Kidney (tissue), 14 donors: ENCODE measurements around the gene CCDC92B. TPM values are rescaled to one million over a fixed set of nuclear protein-coding genes. Genes with fewer than 3 reads are reported as not detected.
A peak's percentile ranks its signal among the peaks of the same experiment; 100 is the strongest.

Experiments used
- DNase-seq, 5 donors: peaks; one replicate each; pipeline ENCODE4 v3.0.0-alpha.2; 2013 to 2020
- FAIRE-seq: peaks from 2 replicates; lab custom pipeline; 2012; peaks lifted over from hg19 to GRCh38; lab: Jason Lieb, UNC
- H3K27ac ChIP-seq, 2 donors: one replicate each; pipeline ENCODE4 v1.7.0; 2013; ENCODE audit warnings: low read depth in 2 of 2, low read length in 2 of 2, inconsistent platforms in 1 of 2
- H3K27me3 ChIP-seq: one replicate; pipeline ENCODE4 v1.7.1; 2013; ENCODE audit warnings: low read length, inconsistent platforms; ENCODE audit not compliant: control insufficient read depth, insufficient read depth
- H3K36me3 ChIP-seq, 3 donors: one replicate each; pipeline versions ENCODE4 v1.7.0 to v1.7.1; 2013; ENCODE audit warnings: low read length in 3 of 3, control low read depth in 1 of 3, inconsistent platforms in 1 of 3; ENCODE audit not compliant: insufficient read depth in 3 of 3, control insufficient read depth in 2 of 3
- H3K4me1 ChIP-seq, 3 donors: one replicate each; pipeline versions ENCODE4 v1.7.0 to v1.7.1; 2013; ENCODE audit warnings: low read length in 3 of 3, inconsistent platforms in 1 of 3, low read depth in 1 of 3; ENCODE audit not compliant: control insufficient read depth in 2 of 3, insufficient read depth in 2 of 3
- H3K4me3 ChIP-seq, 3 donors: one replicate each; pipeline versions ENCODE4 v1.7.0 to v1.8.1; 2013; ENCODE audit warnings: low read length in 3 of 3, control low read depth in 1 of 3, inconsistent platforms in 1 of 3
- H3K9ac ChIP-seq, 3 donors: one replicate each; pipeline versions ENCODE4 v1.7.0 to v1.7.1; 2013; ENCODE audit warnings: low read length in 3 of 3, control low read depth in 1 of 3, inconsistent platforms in 1 of 3
- H3K9me3 ChIP-seq, 3 donors: one replicate each; pipeline versions ENCODE4 v1.7.0 to v1.7.1; 2013; ENCODE audit warnings: low read length in 3 of 3, control low read depth in 1 of 3, inconsistent platforms in 1 of 3; ENCODE audit not compliant: control insufficient read depth in 2 of 3, insufficient read depth in 1 of 3
- intact Hi-C: fragments of 100-400 bp; cut with DNase I; formaldehyde crosslinking; loops from one replicate; pipeline ENCODE4 v1.11.1; 2022
- polyA plus RNA-seq: library from polyadenylated mRNA; stranded (reverse); fragments of 350-450 nt; fragmentation: Illumina TruSeq; extraction: RNeasy Lipid Tissue Mini Kit (QIAGEN cat#74804); gene quantifications from one replicate; pipeline ENCODE4 v1.2.3, GENCODE V29; 2014; ENCODE audit warnings: low read depth, low replicate concordance; ENCODE audit not compliant: insufficient read depth
- total RNA-seq: library from RNA; stranded (reverse); fragmentation: NEBNext Ultra II Directional; extraction: Animal tissue kit (Norgen Biotek cat#: 25700); gene quantifications from one replicate; pipeline ENCODE4 v1.2.1, GENCODE V29; 2021
- TF ChIP-seq, protein P1 (sequence below): IDR thresholded peaks from 3 replicates; pipeline ENCODE4 v1.5.1; 2012; ENCODE audit warnings: mild to moderate bottlenecking, moderate library complexity, borderline replicate concordance; ENCODE audit not compliant: insufficient read depth; ENCODE audit errors: extremely low read depth
- donor health status: control.
- donor health status: control.
- donor health status: control.
- donor health status: control.
- donor health status: control.
- donor health status: DM: yes; HTN: yes; CAD: no.
- donor health status: Normal renal cell carcinoma (clear cell type).

Gene CCDC92B
- total and polyA plus RNA-seq, 2 donors from 2014 or later, result 0.11 to 1.0 TPM

DNA sequence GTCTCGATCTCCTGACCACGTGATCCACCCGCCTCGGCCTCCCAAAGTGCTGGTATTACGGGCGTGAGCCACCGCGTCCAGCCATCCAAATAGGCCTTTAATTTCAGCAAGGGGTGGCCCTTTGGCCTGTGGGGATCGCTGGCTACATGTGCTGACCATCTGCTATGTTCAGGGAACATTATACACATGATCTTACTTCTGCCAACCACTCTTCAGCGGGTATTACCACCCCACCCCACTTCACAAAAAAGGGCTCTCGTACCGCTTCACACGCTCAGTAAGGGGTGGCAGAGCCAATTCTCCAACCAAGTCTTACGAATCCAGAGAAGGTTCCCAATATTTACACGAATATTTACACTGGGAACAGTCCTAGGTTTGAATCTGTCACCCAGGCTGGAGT, 11.8 kb downstream of the CCDC92B start:
- H3K9ac ChIP-seq, result no peak overlapping the region
- no peak overlapping the region for H3K27ac ChIP-seq
- intact Hi-C loops, result no loop called here
- no peaks in the 10 kb centered on the region for H3K36me3 ChIP-seq
- no peaks in the 10 kb centered on the region for H3K9me3 ChIP-seq
- H3K4me1 ChIP-seq, result no peaks in the 10 kb centered on the region
- DNase-seq (no peak), FAIRE-seq (no peak)
- no peaks in the 10 kb centered on the region for H3K27me3 ChIP-seq
- H3K4me3 ChIP-seq, result no peak overlapping the region
- TF ChIP-seq, protein P1, sequence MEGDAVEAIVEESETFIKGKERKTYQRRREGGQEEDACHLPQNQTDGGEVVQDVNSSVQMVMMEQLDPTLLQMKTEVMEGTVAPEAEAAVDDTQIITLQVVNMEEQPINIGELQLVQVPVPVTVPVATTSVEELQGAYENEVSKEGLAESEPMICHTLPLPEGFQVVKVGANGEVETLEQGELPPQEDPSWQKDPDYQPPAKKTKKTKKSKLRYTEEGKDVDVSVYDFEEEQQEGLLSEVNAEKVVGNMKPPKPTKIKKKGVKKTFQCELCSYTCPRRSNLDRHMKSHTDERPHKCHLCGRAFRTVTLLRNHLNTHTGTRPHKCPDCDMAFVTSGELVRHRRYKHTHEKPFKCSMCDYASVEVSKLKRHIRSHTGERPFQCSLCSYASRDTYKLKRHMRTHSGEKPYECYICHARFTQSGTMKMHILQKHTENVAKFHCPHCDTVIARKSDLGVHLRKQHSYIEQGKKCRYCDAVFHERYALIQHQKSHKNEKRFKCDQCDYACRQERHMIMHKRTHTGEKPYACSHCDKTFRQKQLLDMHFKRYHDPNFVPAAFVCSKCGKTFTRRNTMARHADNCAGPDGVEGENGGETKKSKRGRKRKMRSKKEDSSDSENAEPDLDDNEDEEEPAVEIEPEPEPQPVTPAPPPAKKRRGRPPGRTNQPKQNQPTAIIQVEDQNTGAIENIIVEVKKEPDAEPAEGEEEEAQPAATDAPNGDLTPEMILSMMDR, result no peak

DNA sequence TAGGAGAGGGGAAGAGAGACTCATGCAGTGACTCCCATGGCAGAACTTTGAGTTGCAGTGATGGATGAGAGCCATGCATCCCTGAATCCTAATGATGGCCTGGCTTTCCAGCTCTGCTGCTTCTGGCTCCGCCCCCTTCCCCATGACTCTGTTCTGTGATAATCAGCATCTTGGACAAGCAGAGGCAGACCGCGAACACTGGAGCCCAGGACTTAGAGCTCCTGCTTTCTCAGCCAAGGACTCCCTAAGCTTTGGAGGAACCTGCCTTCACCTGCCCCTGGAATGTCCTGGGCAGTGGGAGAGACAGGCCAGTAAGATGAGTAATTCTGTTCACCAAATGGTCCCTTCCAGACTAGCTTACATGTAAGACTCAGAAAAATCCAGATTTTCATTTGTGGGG, 12.5 kb downstream of the CCDC92B start:
- H3K9ac ChIP-seq, result no peak overlapping the region
- no peak overlapping the region for H3K27ac ChIP-seq
- intact Hi-C loops, result no loop called here
- TF ChIP-seq, protein P1, result no peak
- no peak overlapping the region for H3K4me3 ChIP-seq
- DNase-seq (no peak), FAIRE-seq (no peak)
- H3K36me3 ChIP-seq, result no peaks in the 10 kb centered on the region
- H3K27me3 ChIP-seq, result no peaks in the 10 kb centered on the region
- no peaks in the 10 kb centered on the region for H3K9me3 ChIP-seq
- no peaks in the 10 kb centered on the region for H3K4me1 ChIP-seq

GRCh38 chr17:2735896-2736295, 13.6 kb downstream of the CCDC92B start:
- Histone ChIP-seq H3K27me3 (no peaks in the 10 kb centered on the region), H3K4me3 (no peak overlapping the region), H3K27ac (no peak overlapping the region), H3K9ac (no peak overlapping the region), H3K9me3 (no peaks in the 10 kb centered on the region), H3K4me1 (no peaks in the 10 kb centered on the region), H3K36me3 (no peaks in the 10 kb centered on the region)
- FAIRE-seq (no peak), DNase-seq (peak in 1 of 5 donors; percentile 16)
- TF ChIP-seq, protein P1, result no peak
- intact Hi-C loops, result no loop called here

- intact Hi-C loops, result no loop called here
- no peak for FAIRE-seq
- H3K36me3 ChIP-seq, result no peaks in the 10 kb centered on the region
Measured at GRCh38 chr17:2734939-2735338, 14.5 kb downstream of the CCDC92B start.

More at GRCh38 chr17:2734939-2735338, 14.5 kb downstream of the CCDC92B start:
- Histone ChIP-seq H3K27me3 (no peaks in the 10 kb centered on the region), H3K4me3 (no peak overlapping the region), H3K9ac (no peak overlapping the region), H3K4me1 (no peaks in the 10 kb centered on the region), H3K9me3 (no peaks in the 10 kb centered on the region), H3K27ac (no peak overlapping the region)
- DNase-seq, result no peak
- TF ChIP-seq, protein P1, result no peak
